ENCODE measurements around the gene UNCX. TPM values are rescaled to one million over a fixed set of nuclear protein-coding genes. Genes with fewer than 3 reads are reported as not detected.

Gene UNCX
- total RNA-seq, 1 experiment from 2014 or later, result not detected

DNA sequence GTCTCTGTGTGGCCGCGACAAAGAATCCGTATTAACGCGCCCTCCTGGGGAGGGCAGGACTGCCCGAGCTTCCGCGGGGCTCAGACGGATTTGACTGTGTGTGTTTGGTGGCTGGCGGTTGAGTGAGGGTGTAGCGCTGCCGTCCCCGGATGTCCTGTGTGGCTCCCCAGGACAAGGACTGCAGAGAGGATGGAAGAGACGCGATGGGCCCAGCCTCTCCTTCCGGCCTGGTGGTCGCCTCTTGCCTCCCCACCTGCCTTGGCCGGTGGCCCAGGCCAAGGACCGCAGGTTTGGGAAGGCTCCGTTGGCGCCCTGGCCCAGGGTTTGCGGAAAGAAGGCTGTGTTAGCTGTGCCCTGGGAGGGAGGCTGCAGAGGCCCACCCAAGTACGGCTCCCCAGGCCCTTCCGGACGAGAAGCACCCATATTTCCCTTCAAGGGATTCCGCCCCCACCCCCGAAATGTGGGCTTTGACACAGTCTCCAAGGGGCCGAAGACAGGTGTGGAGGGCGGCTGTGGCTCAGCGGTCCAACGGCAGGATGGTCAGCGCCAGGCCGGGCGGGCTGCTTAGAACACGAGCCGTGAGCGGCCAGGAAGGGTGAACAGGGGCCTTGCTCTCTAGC, 2.3 kb downstream of the UNCX start:
- Histone ChIP-seq H3K9ac (ENCODE audit: low read length) (no peak overlapping the region), H4K20me1 (ENCODE audit: insufficient read depth) (no peaks in the 10 kb centered on the region), H3K4me2 (ENCODE audit: low read length) (no peak overlapping the region), H3K4me3 (replicated peaks in 1 of 2; ENCODE audit: low read depth in 1 of 2, low read length in 2 of 2) (no peak overlapping the region), H3K36me3 (ENCODE audit: control insufficient read depth in 1 of 2, insufficient read depth in 2 of 2, low read length in 2 of 2) (no peaks in the 10 kb centered on the region), H2AFZ (ENCODE audit: low read depth, low read length, poor library complexity, severe bottlenecking) (no peak overlapping the region), H3K79me2 (ENCODE audit: insufficient read depth, low read length) (no peaks in the 10 kb centered on the region), H3K9me2 (ENCODE audit: insufficient read depth) (no peaks in the 10 kb centered on the region), H3K4me1 (ENCODE audit: control insufficient read depth in 1 of 2, insufficient read depth in 2 of 2, low read length in 2 of 2) (no peaks in the 10 kb centered on the region), H3K27ac (ENCODE audit: low read depth, low read length) (no peak overlapping the region), H3K27me3 (ENCODE audit: insufficient read depth, low read length) (no peaks in the 10 kb centered on the region), H3K9me3 (ENCODE audit: control insufficient read depth in 1 of 2, insufficient read depth in 1 of 2, low read depth in 1 of 2, low read length in 2 of 2) (no peaks in the 10 kb centered on the region)
- ATAC-seq (no peak), DNase-seq (ENCODE audit: low read depth, low spot score) (no peak)
- CTCF ChIA-PET, result no interaction called here
- POLR2A ChIA-PET, result no interaction called here
- no TSS peak for BruUV-seq (replicated peaks)
- intact Hi-C loops (cut with micrococcal nuclease), result no loop called here
- RAD21 ChIA-PET (ENCODE audit: low non-redundant PET in 1 of 2, low total read pairs in 2 of 2, uncharacterized antibody in 2 of 2, unreplicated experiment in 2 of 2), result no interaction called here
- TF ChIP-seq ZFX (IDR thresholded peaks at IDR 0.05) (no peak), ZNF274 (IDR thresholded peaks at IDR 0.05; ENCODE audit: low read depth, low read length) (no peak), EZH2phosphoT487 (IDR thresholded peaks at IDR 0.05; ENCODE audit: borderline replicate concordance) (no peak), JUND (IDR thresholded peaks at IDR 0.05) (no peak), CBX3 (IDR thresholded peaks at IDR 0.05; ENCODE audit: low read depth) (no peak), YY1 (IDR thresholded peaks at IDR 0.05; ENCODE audit: extremely low read depth, insufficient replicate concordance, low read depth, low read length) (no peak), SRF (IDR thresholded peaks at IDR 0.05; ENCODE audit: low read depth) (no peak)
- TF ChIP-seq, protein P1, sequence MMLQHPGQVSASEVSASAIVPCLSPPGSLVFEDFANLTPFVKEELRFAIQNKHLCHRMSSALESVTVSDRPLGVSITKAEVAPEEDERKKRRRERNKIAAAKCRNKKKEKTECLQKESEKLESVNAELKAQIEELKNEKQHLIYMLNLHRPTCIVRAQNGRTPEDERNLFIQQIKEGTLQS (IDR thresholded peaks at IDR 0.05), result no peak
- TF ChIP-seq, protein P2, sequence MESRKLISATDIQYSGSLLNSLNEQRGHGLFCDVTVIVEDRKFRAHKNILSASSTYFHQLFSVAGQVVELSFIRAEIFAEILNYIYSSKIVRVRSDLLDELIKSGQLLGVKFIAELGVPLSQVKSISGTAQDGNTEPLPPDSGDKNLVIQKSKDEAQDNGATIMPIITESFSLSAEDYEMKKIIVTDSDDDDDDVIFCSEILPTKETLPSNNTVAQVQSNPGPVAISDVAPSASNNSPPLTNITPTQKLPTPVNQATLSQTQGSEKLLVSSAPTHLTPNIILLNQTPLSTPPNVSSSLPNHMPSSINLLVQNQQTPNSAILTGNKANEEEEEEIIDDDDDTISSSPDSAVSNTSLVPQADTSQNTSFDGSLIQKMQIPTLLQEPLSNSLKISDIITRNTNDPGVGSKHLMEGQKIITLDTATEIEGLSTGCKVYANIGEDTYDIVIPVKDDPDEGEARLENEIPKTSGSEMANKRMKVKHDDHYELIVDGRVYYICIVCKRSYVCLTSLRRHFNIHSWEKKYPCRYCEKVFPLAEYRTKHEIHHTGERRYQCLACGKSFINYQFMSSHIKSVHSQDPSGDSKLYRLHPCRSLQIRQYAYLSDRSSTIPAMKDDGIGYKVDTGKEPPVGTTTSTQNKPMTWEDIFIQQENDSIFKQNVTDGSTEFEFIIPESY (IDR thresholded peaks at IDR 0.05; ENCODE audit: extremely low read depth, insufficient replicate concordance, low read length), result no peak

Measured in HCT116 (cell line).